HG02642 (cell line): ENCODE results near the gene NUP98.
"Not testable (repeated sequence)": the region's sequence is repeated elsewhere in the genome, so short reads cannot be mapped to it uniquely, and the experiment has no call there.

Source experiments
- ATAC-seq: cut with Tn5 transposase; IDR thresholded peaks from one replicate; pipeline ENCODE4 v1.9.1; 2021; ENCODE audit warnings: mild to moderate bottlenecking; ENCODE audit not compliant: unreplicated experiment, poor library complexity

The NUP98 gene

DNA sequence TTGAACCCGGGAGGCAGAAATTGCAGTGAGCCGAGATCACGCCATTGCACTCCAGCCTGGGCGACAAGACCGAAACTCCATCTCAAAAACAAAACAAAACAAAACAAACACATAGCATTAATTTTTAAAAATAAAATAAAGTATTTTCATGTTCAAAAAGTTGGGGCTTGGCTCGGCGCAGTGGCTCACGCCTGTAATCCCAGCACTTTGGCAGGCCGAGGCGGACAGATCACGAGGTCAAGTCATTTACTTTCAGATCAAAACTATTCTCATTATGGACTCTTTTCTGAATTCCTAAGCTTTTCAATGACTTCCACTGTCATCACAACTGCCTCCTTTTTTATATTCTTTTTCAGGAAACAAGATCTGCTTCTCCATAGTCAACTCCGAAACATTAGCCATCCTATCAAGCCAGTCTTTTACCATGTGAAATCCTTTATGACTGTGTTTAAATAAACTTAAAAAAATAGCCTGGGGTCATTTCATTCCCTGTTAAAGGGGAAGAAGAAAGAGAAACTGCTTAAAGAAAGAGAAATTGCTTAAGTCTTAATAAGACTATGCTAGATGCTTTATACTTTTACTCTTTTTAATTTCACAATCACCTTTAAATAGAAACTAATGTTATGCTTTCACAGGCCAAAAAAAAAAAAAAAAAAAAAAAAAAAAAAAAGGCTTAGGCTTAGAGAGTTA, 113.1 kb downstream of the NUP98 start:
- ATAC-seq: no peak

DNA sequence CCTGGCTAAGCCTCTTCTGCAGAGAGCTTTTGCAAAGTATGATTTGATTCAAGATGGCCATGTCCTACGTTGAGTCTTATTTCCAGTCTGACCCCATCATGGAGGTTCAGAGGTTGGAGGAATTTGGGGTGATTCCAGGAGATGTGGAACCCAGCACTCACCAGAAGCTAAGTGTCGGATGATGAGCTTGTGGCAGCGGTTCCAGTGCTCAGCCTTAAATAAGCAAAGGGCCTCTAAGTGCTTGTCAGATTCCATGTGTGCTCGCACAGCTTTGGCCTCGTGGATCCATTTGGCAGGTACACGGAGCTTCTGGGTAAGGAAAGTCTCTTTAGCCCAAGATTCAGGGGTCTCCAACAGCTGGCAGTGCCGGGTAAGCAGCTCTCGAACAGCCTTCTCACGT, 114.3 kb downstream of the NUP98 start:
- no peak for ATAC-seq

DNA sequence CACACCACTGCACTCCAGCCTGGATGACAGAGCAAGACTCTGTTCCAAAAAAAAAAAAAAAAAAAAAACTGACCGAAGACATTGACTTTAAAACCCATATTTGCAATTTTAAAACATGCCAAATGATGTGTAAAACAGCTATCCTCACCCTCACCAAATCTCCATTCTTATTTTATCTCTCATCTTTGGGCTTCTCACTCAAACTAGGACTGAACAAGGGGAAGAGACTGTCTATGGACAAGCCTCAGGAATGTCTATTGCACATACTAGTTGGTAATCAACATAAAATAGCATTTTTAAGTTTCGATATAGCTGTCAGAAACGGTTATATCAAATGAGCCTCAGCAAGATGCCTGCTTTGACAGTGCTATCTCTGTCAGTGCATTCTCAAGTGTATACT, 118.3 kb downstream of the NUP98 start:
- no peak for ATAC-seq

DNA sequence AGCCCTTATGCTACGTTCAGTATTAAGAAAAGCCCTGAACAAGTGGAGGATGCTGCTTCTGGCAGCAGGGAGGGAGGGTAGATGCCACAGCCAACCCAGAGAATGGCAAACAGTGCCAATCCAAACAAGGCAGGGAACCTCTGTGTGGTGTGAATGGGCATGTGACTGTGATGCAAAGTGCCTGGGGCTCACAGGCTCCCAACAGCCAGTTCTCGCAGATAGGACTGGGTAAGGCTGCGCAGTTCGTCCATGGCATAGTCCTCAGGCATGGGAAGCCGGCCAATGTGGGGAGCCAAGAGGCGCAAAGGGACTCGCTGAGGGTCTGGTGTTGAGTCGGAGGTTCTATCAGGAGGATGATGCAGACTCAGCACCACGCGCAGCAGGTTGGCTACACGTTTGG, 121.4 kb downstream of the NUP98 start:
- no peak for ATAC-seq

DNA sequence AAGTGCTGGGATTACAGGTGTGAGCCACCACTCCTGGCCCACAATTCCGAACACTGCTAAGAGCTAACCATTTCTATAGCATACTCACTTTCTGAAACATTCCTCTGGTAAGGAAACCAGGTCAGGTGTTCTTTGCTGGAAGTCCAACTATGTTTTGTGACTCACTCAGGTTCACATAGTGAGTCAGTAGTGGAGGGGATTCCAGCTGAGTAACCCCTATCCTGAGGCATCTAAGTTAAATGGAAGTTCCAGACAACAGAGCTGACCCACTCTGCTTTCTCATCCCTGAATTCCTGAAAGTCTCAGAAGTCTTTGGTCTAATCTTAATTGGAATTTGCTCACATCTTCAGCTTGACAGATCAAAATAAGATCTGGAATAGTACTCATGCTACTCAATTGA, 123.2 kb downstream of the NUP98 start:
- ATAC-seq: no peak

DNA sequence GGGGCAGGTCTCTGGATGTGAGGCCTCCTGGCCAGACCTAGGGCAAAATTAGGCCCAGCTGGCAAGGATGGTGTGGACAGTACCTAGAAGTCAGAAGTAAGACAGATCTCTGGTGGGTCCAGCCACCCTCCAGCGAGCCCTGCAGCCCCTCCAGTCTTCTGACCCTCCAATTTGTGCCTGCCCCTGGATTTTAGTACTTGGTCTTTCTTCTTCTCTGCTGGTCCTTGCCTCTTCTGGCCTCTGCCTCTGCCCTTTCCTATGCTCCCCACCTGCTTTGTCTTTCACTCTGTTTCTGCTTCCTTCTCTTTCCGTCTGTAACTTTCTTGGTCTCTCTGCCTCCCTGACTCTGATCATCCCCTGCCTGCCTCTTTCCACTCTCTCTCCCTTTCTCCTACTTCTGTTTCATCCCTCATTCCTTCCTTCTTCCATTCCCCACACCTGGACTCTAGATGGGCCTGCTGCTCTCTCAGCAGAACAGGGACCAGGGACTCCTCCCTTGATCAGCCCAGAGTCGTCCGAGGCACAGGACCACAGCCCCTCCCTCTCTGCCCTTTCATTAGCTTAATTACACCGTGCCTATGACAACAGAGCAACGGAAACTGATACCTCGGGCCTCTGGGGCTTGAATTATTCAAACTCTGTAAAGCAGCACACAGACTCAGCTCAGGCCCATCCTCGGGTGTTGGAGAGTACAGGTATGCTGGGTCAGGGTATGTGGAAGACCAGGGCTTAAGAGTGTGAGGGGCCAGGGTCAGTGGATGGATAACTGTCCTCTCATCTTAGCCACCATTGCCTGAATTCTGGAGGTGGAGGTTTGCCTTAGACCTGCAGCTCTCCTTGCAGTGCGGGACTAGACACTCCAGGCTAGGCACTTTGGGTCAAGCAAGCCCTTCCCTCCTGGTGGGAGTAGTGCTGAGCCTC, 125.8 kb downstream of the NUP98 start, which contains the start of gene CHRNA10:
TSS of gene CHRNA10 (minus strand) at position 51 of the 921 bp plus-strand sequence. CDS start 72 bp downstream, outside the sequence.
- ATAC-seq: no peak

DNA sequence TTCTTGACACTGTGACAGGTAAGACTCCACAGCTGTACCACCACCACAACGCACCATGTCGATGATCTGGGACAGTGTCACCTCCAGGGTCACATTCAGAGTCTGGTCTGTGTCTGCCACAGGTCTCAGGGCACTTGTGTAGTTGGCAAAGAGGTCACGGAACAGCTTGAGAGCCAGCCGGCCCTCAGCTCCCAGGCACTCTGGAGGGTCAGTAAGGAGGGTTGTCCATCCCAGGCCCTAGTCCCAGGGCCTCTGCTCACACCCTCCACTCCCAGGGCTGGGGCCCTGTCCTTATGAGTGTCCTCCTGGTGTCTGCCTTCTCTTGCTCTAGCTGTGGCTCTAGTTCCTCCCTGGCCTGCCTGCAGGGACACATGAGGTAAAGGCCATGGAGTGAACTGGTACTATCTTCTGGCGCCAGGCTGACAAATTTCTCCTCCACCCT, 127.6 kb downstream of the NUP98 start:
- no peak for ATAC-seq

DNA sequence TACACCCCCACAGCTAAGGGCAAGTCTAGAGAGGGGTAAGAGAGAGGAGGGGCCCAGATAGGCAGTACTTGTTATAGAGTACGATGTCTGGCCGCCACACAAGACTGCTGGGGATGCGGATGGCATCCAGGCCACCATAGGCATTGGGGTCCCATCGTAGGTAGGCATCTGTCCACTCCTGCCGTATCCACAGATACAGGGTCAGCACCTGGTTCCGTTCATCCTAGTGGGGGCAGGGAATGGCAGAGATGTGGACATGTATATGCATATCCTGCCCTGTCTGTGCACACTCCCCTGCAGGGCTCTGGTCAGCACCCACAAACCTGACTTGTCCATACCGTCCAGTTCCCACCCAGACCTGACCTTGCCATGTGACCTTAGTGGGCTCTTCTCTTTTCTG, 128.2 kb downstream of the NUP98 start:
- ATAC-seq: no peak

DNA sequence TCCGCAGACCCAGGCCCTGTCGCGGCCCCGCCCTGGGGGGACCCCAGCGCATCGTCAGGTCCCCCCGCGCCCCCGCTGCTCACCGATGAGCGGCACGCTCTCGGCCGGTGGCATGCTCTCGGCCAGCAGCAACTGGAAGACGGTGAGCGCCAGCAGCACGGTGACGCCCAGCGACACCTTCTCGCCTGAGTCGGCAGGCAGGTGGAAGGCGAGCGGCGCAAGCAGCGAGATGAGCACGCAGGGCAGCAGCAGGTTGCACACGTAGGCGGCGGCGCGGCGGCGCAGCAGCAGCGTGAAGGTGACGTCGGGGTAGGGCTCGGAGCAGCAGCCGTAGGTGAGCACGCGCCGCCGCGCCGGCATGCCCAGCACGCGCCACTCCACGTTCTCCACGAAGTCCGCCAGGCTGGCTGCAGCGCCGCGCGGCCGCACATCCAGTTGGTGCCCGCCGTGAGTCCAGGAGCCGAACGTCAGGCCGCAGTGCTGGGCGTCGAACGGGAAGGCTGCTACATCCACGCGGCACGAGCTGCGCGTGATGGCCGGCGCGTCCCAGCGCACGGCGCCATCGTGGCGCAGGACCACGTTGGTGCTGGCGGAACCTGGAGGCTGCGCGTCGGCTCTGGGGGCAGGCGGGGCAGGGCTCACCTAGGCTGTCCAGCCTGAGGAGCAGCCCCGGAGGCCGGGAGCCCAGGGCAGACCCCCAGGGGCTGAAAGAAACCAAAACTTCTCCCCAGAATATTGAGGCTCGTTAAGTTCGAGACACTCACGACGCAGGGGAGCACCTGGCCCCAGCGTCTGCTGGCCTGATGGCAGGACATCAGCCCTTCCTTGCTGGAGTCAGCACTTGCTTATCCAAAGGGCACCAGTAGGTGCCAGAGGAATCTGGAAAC, 130.0 kb downstream of the NUP98 start:
- no peak for ATAC-seq

DNA sequence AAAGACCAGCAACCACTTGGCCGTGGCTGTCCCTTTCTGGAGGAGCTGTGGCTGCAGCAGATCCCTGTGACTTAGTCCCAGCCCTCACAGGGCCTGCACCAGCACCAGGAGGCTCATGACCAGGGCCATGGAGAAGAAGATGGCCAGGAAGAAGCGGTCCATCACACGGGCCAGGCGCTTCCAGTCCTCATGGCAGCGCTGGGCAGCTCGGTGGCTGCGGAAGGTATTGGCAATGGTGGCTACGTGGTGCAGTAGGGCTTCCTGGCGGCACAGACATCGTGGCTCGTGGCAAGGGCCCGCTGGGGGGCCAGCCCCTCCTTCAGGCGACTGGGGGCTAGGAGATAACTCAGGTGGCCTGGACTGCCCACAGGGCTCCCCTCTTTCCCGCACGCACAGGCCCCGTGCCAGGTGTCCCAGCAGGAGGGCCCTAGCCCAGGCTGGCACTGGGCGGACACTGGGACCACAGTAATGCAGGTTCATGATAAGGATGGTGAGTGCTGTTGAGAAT, 131.3 kb downstream of the NUP98 start:
- ATAC-seq: no peak

DNA sequence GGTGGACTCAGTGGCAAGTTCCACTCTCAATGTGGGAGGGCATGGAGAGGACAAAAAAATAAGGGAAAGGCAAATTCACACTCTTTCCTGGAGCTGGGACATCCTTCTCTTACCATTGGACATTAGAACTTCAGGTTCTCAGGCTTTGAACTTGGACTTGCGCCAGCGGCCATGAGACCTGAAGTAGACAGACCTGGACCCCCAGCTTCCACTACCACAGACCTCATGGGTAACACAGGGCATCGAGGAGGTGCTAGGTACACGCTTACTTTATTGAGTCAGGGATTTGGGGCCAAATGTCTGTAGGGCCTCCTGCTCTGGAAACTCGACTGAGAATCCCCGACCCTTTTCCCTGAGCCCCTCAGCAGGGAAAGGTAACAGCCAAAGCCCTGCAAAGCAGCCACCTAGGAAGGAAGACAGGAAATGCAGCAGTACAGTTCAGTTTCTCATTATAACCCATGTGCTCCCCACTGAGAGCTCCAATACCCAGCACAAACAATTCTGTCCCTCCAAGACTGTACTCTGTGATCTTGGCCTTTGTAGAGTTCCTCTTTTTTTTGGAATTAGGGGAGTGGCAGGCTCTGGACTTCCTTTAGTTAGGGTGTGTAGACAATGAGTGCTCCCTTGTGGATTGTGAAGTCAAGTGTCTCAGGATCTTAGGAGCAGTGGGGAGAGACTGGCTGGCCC, 131.9 kb downstream of the NUP98 start:
- no peak for ATAC-seq

DNA sequence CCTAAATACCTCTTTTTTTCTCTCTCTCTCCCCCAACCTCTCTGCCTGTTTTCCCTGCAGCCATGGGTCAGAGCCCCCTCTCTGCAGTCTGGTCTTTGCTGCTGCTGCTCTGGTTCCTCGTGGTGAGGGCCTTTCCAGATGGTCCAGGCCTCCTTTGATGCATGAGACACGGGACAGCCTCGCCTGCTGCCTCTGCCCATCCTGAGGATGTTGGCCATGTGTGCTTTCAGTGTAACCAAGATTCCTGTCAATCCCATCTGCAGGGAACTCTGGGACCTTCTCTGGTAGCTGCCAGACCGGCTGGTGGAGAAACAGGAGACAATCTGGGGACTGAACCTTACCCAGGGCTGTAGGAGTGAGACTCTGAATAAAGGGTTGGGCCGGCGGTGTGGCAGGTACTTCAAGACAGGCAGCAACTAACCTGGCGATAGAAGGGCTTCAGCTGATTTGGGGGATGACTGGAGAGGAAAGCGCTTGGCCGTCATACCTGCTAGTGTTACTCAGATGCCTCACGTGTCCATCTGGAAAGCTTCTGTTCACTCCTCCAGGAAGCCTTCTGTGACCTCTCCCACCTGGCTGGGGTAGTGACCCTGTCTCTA, 133.2 kb downstream of the NUP98 start:
- ATAC-seq: no peak

DNA sequence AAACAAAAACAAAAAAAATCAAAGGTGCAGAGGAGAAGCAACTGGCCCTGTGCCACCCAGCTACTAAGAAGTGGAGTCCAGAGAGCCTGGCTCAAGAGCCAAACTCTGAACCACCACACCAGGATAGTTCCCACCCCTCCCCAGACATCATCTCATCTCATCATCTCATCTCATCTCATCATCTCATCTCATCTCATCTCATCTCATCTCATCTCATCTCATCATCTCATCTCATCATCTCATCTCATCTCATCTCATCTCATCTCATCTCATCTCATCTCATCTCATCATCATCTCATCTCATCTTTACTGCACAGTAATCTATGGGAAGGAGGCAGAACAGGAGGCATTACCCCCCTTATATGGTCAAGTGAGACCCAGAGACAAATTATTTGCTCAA, 134.5 kb downstream of the NUP98 start:
- ATAC-seq: no peak

DNA sequence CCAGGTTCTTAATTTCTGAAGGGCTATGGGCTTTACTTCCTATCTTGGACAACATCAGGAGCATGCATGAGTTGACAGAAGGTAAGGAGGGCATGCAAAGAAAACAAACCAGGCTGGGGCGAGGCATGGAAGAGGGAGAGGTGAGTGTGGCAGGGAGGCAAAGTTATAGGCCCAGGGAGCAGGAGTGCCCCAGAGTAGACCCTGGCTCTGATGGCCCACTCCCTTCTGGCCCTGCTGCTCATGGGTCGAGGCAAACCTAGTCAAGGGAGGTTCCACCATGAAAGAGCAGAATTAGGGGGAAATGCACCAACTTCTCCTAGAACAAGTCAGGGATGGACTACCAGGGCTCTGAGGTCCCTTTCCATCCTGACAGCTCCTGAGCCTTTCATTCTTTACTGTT, 136.4 kb downstream of the NUP98 start:
- ATAC-seq: no peak

DNA sequence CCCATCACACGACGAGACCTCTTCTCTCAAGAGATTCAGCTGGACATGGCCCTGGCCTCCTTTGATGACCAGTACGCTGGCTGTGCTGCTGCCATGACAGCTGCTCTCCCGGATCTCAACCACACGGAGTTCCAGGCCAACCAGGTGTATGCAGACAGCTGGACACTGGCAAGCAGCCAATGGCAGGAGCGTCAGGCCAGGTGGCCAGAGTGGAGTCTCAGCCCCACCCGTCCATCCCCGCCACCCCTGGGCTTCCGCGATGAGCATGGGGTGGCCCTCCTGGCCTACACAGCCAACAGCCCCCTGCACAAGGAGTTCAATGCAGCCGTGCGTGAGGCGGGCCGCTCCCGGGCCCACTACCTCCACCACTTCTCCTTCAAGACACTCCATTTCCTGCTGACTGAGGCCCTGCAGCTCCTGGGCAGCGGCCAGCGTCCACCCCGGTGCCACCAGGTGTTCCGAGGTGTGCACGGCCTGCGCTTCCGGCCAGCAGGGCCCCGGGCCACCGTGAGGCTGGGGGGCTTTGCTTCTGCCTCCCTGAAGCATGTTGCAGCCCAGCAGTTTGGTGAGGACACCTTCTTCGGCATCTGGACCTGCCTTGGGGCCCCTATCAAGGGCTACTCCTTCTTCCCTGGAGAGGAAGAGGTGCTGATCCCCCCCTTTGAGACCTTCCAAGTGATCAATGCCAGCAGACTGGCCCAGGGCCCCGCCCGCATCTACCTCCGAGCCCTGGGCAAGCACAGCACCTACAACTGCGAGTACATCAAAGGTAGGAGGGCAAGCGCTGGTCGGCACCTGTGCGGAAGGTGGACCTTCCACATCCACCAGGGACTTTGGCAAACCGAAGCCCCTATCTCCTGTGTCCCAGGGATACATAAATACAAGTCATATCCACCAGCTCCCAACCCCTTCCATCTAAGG, 137.5 kb downstream of the NUP98 start:
- ATAC-seq: no peak

DNA sequence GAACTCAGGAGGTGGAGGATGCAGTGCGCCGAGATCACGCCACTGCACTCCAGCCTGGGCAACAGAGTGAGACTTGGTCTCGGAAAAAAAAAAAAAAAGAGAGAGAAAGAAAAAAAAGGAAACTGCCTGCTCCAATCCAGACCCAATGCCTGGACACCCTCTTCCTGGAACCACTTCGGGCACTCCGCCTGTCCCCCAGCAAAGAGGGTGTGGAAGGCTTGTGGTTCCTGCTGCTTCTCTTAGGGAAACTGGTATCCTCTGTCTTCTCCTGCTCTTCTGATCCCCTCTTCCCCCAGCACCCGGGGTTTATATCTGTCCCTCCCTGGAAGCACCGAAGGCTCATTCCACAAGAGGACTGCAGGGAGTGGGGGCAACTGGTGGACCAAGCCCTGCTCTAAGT, 139.1 kb downstream of the NUP98 start:
- no peak for ATAC-seq

DNA sequence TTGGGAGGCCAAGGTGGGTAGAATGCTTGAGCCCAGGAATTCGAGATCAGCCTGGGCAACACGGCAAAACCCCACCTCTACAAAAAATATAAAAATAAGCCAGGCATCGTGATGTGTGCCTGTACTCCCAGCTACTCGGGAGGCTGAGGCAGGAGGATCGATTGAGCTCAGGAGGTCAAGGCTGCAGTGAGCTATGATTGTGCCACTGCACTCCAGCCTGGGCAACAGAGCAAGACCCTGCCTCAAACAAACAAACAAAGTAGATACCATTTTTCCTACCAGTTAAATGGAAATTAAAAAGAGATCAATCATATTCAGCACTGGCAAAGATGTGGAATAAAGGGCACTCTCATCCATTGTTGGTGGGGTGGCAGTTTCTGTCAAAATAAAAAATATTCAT, 140.0 kb downstream of the NUP98 start:
- ATAC-seq: not testable (repeated sequence)

DNA sequence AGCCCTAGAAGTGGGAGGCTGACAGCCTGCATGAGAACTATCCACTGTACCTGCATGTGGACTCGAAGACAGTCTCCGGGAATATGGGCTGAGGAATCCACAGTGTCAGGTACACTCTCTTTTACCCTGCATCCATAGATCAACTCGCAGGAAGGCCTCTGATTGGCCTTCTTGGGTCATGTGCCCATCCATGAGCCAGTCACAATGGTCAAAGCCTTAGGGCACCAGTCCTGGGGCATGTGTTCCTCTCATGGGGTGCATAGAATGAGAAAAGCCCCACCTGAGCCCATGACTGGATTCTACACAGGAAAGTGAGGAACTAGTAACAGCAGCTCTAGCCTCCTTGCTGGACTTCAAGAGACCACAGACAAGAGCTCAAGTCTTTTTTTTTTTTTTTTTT, 141.8 kb downstream of the NUP98 start:
- no peak for ATAC-seq
